Measurements from ENCODE around the gene ANO5. TPM values are rescaled to one million over a fixed set of nuclear protein-coding genes. Genes with fewer than 3 reads are reported as not detected.

The ANO5 gene
- polyA plus RNA-seq, 2 of the 4 experiments (the other 2 are of a cell fraction): 3.1 to 8.6 TPM

Other genes with a start within 250 kb of the ANO5 start
- gene SLC17A6, start 145.3 kb downstream of the ANO5 start, polyA plus RNA-seq (2011; rRNA removed): not detected in 2 replicates
- gene SLC17A6, start 145.3 kb downstream of the ANO5 start, polyA plus RNA-seq (2017; fragmentation: RNase III; extraction: RNeasy Plus Mini Kit Qiagen cat#74134 plus additional on column Dnase treatment): not detected in 3 replicates